Middle frontal gyrus (tissue), 1 donor: ENCODE results near the gene XRCC1.
"Not testable (repeated sequence)": the region's sequence is repeated elsewhere in the genome, so short reads cannot be mapped to it uniquely, and the experiment has no call there.

Source experiments
- DNase-seq: peaks from one replicate; pipeline ENCODE4 v3.0.0-alpha.2; 2015; ENCODE audit warnings: low spot score; ENCODE audit errors: extremely low spot score

XRCC1 gene

DNA sequence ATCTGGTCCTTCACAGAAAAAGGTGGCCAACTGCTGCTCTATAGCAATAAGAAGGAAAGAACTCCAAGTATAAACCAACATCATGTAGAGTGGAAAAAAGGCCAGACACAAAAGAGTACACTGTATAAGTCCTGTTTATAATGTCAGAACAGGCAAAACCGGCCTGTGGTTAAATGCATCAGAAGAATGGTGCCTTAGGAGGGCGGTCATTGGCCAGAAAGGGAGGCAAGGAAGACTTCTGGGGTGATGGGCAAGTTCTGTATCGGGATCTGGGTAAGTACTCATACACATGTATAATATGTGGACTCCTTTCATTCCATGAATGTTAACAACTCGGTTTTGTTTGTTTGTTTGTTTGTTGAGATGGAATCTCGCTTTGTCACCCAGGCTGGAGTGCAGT lies 52.4 kb downstream of the XRCC1 start:
- DNase-seq, result no peak

DNA sequence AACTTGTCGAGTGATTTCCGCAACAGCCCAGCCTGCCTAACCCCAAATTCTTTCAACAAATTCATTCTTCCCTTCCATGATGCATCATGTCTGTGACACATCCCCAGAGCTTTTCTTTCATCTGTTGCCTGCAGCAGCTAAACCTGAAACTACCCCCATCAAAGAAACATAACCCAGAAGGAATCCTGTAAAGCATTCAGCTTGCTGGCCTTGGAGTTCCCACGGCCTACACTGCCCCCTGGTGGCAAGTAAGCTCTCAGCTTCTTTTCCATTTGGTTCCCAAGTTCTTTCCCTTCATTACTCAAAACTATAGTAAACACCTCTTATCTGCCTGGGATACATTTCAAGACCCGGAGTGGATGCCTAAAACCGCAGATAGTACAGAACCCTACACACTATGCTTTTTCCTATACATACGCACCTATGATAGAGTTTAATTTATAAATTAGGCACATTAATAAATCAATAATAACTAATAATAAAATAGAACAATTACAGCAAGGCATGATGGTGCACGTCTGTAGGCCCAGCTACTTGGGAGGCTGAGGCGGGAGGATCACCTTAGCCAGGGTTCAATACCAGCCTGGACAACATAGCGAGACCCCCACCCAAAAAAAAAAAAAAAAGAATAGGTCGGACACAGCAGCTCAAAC lies 55.8 kb downstream of the XRCC1 start:
- peak; percentile 66 for DNase-seq

DNA sequence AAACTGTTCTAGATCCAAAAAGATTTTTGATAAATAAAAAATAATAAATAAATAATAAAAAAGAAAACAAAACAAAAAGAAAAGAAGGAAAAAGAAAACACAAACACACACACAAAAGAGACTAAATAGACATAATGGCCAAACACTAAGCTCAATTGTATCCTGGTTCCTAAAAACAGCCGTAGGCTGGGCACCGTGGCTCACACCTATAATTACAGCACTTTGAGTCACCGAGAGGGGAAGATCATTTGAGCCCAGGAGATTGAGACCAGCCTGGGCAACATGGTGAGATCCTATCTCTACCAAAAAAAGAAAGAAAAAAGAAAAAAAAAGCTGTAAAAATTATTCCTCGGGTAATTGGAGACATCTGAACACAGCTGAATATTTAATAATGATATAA lies 57.3 kb downstream of the XRCC1 start:
- no peak for DNase-seq

DNA sequence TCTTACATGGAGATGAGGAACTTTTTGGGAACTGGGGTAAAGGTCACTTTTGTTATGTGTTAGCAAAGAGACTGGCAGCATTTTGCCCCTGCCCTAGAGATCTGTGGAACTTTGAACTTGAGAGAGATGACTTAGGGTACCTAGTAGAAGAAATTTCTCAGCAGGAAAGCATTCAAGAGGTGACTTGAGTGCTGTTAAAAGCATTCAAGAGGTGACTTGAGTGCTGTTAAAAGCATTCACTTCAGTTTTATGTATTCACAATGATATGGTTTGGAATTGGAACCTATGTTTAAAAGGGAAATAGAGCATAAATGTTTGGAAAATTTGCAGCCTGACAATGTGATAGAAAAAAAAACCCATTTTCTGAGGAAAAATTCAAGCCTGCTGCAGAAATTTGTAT lies 62.9 kb downstream of the XRCC1 start:
- not testable (repeated sequence) for DNase-seq

DNA sequence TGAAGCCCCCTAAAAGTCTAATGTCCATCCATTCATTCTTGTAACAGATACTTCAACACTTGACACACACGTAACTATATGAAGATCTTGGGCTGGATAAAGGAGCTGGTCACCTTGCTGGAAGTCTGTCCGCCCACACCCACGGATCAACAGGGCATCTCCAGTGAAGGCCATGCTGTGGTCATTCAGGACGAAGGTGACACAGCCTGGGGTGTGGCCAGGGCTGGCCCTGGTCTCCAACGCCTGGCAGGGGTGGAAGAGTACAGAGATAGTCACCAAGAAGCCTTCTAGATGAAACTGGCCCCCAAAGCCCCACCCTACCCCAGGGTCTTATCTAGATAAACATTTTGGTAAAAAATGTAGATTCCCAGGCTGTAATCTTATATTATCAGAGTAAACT lies 64.0 kb downstream of the XRCC1 start:
- no peak for DNase-seq

DNA sequence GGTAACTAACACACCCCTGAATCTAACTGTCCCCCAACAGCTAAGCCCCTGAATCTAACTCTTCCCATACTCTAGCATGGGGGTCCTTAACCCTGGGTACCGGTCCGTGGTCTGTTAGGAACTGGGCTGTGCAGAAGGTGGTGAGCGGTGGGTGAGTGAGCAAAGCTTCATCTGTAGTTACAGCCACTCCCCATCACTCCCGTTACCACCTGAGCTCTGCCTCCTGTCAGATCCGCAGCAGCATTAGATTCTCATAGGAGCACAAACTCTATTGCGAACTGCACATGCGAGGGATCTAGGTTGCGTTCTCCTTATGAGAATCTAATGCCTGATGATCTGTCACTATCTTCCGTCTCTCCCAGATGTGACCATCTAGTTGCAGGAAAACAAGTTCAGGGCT lies 64.6 kb downstream of the XRCC1 start:
- DNase-seq, result no peak

DNA sequence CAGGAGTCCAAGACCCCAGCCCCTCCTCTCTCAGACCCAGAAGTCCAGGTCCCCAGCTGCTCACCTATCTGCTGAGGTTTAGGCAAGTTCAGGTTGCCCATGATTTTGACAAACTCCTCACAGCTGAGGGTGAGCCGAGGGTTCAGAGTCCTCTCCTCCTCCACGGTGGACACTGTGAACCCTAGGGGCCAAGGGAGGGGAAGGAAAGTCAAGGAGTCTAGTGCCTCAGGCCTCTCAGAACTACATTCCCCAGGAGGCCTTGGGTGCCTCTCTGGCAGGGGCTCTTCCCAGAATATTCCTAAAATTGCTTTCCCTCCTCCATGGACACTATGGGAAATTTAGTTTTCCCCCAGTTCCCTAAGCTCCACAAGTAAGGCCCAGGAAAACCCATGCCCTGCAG lies 67.4 kb downstream of the XRCC1 start:
- no peak for DNase-seq

DNA sequence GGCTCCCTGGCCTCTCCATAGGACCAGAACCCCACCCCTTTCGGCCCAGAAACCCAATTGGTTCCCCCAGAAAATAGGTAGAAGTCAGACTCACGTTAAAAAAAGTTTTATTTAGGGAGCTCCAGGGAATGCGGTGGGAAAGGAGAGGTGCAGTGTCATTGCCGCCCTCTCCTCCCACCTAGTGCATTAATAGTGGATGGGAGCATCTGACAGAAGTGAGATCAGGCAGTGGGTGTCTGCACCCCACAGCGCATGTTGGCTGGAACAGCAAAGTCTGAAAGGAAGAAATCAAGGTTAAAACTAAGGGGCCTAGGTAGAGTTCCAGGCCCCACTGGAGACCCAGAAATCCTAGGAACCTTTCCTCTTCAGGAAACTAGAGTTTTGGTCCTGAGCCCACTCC lies 68.7 kb downstream of the XRCC1 start:
- DNase-seq, result no peak

DNA sequence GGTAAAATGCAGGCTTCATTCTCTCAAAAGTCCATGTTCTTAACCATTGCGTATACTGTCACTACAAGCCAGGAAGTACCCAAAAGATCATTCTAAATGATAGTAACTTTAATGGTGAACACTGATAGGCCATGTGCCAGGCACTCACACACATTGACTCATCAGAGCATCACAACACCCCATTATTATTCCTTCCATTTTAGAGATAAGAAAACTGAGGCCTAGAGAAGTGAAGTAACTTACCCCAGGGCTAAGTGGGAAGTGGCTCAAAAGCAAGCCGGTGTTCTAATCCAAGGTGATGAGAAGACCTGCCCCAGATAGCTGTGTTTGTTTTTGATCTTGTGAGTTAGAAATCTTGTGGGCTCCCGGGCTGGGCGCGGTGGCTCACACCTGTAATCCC lies 69.4 kb downstream of the XRCC1 start:
- DNase-seq, result no peak

DNA sequence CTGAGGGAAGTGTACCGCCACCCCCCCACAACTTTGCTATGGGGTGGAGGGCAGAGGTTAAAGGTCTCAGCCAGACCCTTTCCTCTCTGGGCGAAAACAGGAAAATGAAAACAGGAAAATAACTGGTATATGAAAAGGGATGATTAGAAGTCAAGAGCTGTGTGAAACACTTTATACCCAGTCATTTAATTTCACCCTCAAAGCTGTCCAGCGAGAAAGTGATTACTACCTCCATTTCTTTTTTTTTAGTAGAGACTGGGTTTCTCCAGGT lies 70.2 kb downstream of the XRCC1 start:
- no peak for DNase-seq

DNA sequence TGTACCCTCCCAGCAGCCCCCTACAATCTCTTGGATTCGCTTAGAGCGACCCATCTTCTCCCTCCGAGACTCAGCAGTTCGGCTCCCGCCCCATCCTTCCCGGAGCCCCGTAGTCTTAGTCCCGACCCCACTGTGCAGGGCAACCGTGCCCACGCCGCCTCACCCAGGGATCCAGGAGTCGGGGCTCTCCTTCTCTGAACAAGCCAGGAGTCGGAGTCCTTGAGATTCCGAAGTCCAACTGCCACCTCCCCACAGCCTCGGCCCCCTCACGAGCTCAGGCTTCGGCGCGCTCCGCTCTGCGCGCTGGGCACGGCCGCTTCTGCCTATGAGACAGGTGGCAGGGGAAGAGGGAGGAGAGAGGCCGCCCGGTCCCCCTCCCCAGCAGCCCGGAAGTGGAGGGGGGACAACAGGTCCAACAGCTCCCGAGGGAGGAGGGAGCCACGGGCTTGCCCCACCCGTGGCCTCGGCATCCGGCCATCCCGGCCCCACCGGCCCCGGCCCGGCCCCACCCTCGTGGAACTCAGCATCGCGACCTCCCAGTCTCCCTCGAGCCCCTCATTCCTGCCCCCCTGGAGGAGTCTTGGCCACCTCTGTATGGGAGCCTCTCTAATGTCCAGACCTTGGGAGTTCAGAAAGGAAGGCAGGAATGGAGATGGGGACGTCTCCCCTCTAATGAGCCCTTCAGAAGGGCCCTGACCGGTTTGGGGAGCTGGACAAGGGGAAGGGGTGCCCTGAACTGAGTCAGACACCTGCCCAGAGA lies 70.7 kb downstream of the XRCC1 start, which contains the start of gene PHLDB3:
PHLDB3 (minus strand) TSS at position 321 of the 760 bp plus-strand sequence. CDS start 628 bp downstream, outside the sequence.
- DNase-seq, result no peak

DNA sequence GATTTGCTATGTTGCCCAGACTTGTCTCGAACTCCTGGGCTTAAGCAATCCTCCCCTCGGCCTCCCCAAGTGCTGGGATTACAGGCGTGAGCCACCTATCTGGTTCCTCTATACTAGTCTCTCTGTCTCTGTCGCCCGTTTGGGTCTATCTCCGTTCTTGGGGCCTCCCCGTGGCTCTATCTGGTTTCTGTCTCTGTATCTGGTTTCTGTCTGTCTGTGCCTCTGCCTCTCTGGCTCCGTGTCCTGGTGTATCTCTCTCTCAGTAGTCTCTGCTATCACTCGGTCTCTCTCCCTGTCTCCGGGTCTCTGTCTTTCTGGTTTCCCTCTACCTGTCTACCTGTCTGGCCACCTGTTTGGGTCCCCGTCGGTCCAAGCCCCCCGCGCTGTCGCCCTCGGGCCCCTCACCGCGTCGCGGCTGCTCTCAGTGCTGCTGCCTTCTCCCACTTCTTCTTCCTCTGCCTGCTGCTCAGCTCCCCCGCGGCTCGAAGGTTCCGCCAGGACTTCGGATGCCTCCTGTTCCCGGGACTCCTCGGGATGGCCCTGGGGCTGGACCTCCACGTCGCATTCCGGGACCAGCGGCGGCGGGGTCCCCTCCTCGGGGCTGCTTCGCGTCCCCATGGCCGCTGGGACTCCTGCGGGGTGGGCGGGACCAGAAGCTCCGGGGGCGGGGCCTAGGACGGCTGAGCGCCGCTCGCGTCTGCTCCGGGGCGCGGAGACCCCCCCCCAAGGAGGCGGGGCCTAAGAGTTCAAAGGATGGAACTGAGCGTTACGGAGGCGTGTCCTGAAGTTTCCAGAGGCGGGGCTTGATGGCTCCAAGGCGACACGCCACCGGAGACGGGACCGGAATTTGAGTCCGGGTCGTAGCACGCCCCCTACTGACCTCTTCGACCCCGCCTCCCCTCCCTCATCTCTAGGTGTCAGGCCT lies 71.6 kb downstream of the XRCC1 start:
- DNase-seq, result peak; percentile 89

DNA sequence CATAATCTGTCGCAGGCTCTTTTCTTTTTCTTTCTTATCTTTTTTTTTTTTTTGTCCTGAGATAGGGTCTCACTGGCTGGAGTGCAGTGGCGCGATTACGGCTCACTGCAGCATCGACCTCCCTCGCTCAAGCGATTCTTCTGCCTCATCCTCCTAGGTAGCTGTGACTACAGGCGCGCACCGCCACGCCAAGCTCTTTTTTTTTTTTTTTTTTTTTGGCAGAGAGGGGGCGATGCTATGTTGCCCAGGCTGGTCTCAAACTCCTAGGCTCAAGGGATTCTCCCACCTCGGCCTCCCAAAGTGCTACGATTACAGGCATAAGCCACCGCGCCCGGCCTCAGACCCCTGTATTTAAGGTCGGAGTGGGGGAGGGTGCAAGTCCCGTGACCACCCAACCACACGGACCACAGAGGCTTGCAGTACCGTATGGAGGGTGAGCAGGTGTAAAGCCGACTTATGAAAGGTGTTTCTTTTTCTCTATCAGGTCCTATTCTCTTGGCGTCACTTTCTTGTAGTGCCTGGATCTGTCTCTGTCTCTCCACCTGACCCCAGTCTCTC lies 72.8 kb downstream of the XRCC1 start:
- DNase-seq, result no peak

DNA sequence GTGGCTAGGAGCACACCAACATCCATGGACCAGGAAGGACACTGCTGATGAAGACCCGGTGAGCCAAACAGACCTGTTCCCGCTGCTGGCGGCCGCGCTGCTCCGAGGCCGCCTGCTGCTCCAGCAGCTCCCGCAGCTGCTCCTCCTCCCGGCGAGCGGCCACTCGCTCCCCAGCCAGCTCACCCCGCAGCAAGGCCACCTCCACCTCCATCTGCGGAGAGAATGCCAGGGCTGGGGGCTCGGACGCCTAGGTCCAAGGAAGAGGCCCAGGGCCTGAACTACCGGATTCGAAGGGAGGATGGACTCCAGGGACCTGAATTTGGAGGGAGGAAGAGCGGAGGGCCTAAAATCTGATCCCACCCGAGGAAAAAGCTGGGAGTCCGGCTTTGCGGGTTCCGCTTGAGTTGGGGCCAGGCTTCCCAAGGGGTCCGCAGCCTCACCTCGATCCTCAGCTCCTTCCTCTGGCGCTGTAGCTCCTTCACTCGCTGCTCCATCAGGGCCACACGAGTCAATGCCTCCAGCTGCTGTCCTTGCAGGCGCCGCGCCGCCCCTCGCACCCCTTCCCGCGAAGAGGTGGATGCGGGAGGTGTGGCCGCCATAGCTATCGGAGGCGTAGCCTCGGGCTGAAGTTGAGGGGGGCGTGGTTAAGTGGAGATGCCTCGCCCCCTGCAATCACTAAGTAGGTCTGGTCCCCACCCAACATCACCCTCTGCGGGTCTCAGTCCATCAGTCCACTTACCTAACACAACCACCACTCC lies 73.5 kb downstream of the XRCC1 start:
- no peak for DNase-seq

DNA sequence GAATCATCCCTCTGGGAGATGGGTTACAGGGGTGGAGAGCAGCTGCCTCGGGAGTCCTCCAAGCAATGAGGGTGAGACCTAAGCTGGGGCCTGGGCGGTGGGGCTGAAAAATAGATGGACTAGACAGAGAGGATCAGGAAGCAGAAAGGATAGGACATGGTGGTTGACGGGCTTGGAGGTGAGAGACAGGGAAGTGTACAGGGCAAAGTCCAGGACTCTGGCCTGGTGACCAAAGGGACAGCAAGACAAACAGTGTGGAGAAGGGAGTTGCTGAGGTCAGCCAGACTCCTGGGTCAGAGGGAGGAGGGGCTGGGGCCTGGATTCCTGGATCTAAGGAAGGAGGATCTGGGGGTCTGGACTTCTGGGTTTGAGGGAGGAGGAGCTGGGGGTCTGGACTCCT lies 76.3 kb downstream of the XRCC1 start:
- DNase-seq, result no peak

DNA sequence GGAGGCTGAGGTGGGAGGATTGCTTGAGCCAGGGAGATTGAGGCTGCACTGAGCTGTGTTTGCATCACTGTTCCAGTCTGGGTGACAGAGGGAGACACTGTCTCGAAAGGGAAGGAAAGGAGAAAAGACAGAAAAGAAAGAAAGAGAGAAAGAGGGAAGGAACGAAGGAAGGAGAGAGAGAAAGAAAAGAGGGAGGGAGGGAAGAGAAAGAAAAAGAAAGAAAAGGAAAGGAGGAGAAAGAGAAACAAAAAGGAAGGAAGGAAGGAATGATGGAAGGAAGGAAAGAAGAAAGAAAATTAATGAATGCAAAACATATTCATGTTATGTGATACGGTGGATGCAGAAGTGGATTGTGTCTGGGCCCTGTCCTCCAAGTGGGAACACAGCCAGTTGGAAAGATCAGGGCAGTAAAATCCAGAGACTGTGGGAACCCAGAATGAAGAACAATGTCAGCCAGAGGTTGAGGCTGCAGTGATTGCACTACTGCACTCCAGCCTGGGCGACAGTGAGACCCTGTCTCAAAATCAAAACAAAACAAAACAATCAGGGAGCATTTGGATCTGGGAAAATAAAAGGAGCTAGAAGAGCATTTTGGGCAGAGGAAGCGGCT lies 77.0 kb downstream of the XRCC1 start:
- DNase-seq, result no peak

DNA sequence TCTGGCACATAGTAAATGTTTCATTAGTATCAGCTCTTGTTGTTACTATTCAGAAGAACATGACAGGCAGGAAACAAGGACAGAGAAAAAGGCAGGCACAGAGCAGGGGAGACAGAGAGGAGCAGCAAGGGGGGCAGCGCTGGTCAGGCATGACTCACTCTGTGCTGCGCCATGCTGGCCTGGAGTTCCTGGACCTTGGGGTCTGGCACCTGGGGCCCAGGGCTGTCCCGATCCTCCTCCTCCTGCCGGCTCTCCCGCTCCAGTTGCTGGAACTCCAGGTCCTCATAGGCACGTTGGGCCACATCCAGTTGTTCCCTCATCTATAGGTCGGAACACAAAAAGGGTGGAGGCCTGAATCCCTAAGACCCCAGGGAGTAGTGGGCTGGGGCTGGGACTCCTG lies 78.4 kb downstream of the XRCC1 start:
- DNase-seq, result no peak

DNA sequence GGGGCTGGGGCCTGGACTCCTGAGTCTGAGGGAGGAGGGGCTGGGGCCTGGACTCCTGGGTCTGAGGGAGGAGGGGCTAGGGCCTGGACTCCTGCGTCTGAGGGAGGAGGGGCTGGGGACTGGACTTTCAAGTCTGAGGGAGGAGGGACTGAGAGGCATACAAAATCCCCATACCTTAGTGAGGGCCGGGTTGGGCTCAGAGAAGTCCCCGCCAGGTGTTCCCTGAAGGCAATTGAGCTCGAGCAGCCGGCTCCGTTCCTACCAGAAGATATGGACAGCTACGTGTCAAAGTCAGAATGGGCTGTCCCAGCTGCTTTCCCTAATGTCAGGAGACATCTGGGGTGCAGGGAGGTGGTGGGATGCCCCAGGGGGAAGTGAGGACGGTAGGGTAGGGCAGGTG lies 80.2 kb downstream of the XRCC1 start:
- DNase-seq, result no peak
